GM03348 (cell line): ENCODE data around the gene DENND2A.
"Not testable (repeated sequence)": the region's sequence is repeated elsewhere in the genome, so short reads cannot be mapped to it uniquely, and the experiment has no call there.

Source experiments
- DNase-seq: peaks from one replicate; pipeline ENCODE4 v3.0.0; 2012; ENCODE audit warnings: low spot score

The DENND2A gene

GRCh38 chr7:140544388-140544826 is 96.2 kb downstream of the DENND2A start:
- DNase-seq = no peak

DNA sequence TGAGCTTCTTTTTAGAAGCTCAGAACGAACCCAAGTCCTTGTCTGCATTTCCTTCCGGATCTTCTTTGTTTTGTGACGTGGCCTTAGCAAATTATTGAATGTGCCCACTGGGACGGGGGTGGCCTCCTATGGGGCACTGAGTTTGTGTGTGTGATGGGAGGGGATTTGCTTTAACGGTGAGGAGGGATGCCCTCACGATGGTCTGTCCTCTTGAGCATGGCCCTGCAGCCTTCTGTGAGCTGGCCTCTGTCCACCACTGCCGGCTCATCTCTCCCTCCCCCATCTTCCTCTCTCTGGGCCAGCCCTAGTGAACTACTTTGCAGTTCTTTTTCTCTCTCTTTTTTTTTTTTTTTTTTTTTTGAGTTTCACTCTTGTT is 98.4 kb downstream of the DENND2A start:
- peak; percentile 84 for DNase-seq

- peak; percentile 87 for DNase-seq
These were observed 98.9 kb downstream of the DENND2A start for GRCh38 chr7:140541513-140542227.

GRCh38 chr7:140541176-140541512 is 99.5 kb downstream of the DENND2A start:
- DNase-seq = no peak

DNA sequence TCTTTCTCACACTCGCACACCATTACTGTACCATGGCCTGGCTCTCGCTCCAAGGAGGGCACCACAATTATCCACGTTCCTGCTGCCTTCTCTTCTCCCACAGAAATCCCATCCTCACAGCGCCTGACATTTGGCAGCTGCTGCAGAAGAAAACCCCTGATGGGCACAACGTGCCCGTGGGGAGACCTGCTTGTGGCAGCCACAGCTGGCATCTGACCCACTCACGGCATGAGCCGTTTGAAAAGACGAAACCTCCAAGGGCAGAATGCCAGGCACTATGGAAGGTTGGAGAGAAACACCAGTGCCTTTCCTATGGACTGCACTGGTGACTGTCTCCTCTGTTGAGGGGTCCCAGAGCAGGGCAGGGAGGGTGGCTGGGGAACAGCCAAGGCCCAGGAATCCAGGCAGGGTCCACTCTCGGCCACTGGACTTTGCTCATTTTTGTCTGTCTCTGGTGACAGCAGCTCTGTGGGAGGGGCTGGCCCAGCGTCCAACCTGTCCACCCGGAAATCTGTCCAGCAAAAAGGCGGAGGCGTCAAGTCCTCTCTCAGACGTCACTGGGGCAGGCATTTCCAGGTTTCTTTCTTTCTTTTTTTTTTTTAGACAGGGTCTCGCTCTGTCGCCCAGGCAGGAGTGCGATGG is 100.4 kb downstream of the DENND2A start:
- DNase-seq = no peak

DNA sequence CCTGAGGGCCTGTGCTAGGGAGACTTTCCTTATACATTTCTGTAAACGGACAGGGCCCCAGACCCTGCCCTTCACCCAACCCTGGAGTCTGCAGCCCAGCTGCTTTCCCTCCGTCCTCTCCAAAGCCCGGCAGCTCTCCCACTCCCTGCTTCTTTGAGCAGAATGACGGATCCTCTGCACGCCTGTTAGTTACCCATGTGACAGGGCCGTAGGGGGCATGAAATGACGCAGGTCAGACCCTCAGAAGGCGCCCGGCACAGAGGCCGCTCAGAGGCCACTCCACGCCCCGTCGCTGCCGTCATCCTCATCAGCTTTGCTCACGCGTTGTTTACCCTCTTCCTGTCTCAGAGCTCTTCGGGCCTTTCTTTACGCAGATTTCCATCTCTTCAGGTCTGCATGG is 101.2 kb downstream of the DENND2A start:
- DNase-seq = no peak

DNA sequence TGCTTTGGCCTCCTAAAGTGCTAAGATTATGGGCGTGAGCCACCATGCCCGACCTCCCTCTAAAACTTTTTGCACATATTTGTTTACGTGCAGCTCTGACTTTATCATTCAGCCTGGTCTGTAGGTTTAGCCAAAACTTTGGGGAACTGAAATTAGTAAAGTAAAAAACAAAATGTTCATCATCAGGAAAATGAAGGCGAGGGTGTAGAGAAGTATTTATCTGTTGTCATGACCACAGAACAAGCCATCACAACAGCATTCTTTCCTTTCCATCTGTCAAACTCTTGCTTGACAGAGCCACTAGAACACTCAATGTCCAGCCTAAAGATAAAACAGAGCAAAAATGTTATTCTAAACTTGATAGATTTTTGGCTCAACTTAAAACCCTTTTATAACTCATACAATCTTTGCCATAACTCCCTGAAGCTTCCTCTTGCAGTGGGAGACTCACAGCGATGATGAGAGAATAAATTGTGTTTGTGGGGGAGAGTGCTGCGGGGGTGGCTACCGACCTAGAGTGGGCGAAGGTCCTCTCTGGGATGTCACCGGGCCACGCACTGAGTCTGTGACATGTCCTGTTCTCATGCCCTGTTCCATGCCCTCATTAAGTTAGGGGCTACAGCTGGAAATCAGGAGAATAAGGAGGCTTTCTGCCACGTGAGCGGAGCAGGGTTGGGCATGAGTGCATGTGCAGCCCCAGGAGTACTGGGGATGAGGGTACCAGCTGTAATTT is 102.7 kb downstream of the DENND2A start:
- DNase-seq = no peak

DNA sequence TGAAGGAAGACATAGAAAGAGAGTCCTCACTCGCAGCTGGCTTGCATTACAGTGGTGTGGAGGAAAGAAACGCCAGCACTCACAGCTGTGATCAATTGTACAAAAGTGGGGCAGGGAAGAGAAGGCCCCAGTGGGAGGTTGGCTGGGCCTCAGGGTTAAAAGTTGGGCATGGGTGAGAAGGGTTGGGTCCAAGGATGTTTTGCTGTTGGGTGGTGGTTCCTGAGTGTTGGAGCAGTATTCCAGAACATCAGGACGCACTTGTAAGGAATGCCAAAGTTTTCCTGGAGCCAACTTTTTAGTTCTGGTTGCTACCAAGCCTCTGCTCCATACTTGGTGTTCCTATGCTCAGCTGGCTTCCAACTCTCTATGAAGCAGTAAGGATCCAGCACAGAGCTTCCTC is 105.9 kb downstream of the DENND2A start:
- peak; percentile 54 for DNase-seq

GRCh38 chr7:140533394-140533872 is 107.2 kb downstream of the DENND2A start:
- DNase-seq = no peak

DNA sequence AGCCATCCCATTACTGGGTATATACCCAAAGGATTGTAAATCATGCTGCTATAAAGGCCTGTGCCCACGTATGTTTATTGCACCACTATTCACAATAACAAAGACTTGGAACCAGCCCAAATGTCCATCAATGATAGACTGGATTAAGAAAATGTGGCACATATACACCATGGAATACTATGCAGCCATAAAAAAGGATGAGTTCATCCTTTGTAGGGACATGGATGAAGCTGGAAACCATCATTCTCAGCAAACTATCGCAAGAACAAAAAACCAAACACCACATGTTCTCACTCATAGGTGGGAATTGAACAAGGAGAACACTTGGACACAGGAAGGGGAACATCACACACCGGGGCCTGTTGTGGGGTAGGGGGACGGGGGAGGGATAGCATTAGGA is 111.2 kb downstream of the DENND2A start:
- DNase-seq = not testable (repeated sequence)

DNA sequence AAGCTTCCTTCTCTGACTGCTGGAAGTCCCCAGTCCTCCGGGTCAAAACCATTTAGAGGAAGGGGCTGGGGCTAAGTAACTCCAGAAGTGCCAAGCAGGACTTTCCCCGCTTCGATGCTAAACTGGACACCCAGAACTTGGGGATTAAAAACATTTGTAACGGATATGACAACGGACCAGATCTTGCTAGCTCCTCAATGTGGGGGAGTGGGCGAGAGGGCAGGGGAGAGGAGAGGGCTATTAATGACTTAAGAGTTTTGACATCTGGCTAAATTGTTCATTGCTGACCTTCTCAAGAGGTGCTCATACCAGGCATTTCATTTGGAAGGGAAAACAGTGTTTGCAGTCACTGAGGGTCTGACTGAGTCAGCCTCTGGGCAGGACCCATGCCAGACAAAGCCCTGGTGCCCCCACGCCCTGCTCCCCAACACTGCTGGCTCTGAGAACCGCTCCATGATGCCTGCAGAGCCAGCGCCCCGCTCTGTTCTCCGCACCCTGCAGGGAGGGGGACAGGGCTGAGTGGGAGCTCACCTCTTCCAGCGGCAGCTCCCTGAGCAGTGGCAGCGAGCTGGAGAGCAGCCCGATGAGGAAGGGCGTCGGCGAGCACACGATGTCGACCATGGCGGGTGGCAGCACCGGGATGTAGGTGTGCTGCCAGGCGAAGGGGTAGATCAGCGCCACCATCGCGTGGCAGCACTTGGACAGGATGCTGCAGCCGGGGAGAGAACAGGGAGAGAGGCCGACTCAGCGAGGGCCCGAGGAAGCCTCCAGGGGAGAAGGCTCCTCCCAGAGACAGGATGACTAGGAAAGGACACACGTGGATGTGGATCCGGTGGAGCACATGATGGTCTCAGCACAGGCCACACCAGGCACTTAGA is 113.6 kb downstream of the DENND2A start:
- DNase-seq = no peak

DNA sequence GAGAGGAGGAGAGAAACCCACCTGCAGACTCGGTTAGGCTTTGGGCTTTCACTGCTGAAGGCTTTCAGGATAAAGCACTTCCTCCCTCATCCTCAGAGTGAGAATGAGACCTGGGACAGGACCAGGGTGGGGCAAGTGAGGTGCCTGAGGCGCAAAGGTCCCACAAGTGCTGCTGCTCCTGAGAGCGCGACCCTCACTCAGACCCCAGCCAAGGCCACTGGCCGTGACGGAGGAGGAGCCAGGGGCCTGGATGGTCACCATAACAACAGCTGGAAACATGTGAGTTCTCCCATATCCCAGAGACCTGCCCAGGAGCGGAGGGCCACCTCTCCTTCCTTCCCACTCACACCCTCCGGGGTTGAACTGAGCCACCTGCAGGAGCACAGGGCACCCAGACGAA is 114.4 kb downstream of the DENND2A start:
- DNase-seq = no peak

DNA sequence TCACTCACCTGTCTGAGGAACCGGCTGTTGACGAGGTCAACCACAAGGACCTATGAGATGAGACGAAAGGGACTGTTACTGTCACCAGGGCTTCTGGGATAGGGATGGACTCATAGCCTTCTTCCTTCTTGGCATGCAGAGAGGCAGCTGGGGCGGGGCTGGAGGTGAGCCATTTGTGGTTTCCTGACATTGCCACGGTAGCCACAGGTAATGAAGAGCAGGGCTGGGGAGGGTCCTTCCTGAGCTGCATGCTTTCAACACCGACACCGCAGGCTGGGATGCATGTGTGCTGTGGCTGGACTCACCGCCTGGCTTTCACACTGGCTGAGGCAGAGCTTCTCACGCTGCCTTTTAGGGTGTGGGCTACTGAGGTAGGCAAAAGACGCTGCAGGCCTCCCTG is 114.9 kb downstream of the DENND2A start:
- DNase-seq = peak; percentile 77

GRCh38 chr7:140521421-140521820 is 119.2 kb downstream of the DENND2A start:
- DNase-seq = no peak

GRCh38 chr7:140519007-140519399 is 121.6 kb downstream of the DENND2A start:
- DNase-seq = no peak

GRCh38 chr7:140518370-140519006 is 122.1 kb downstream of the DENND2A start:
- DNase-seq = no peak

GRCh38 chr7:140517546-140518369 is 122.9 kb downstream of the DENND2A start:
- DNase-seq = peak; percentile 95

- no peak for DNase-seq
These were observed 128.2 kb downstream of the DENND2A start for GRCh38 chr7:140512317-140513000.

- no peak for DNase-seq
These were observed 130.8 kb downstream of the DENND2A start for GRCh38 chr7:140509789-140510188.

- not testable (repeated sequence) for DNase-seq
These were observed 133.1 kb downstream of the DENND2A start for GRCh38 chr7:140507556-140507955.
